NK-92 (cell line): ENCODE measurements around the gene HSPA12A.

ENCODE experiments used
- DNase-seq: peaks from one replicate; lab custom pipeline; 2025; ENCODE audit not compliant: unreplicated experiment; lab: John Stamatoyannopoulos, UW

The HSPA12A gene

GRCh38 chr10:116670706-116671105 lies 71.7 kb downstream of the HSPA12A start:
- DNase-seq: no peak

GRCh38 chr10:116669832-116670644 lies 72.3 kb downstream of the HSPA12A start:
- no peak for DNase-seq

- DNase-seq: no peak
Observed at GRCh38 chr10:116669080-116669479, 73.3 kb downstream of the HSPA12A start.

- DNase-seq: no peak
Observed at GRCh38 chr10:116668446-116668845, 73.9 kb downstream of the HSPA12A start.

- no peak for DNase-seq
Observed at GRCh38 chr10:116668018-116668417, 74.3 kb downstream of the HSPA12A start.

- DNase-seq: no peak
Observed at GRCh38 chr10:116667484-116667883, 74.9 kb downstream of the HSPA12A start.

GRCh38 chr10:116665541-116666125 lies 76.7 kb downstream of the HSPA12A start:
- no peak for DNase-seq

GRCh38 chr10:116664631-116665030 lies 77.7 kb downstream of the HSPA12A start:
- no peak for DNase-seq

- DNase-seq: no peak
Observed at GRCh38 chr10:116663342-116663741, 79.0 kb downstream of the HSPA12A start.

- no peak for DNase-seq
Observed at GRCh38 chr10:116660860-116661259, 81.5 kb downstream of the HSPA12A start.

GRCh38 chr10:116659049-116659670 lies 83.2 kb downstream of the HSPA12A start:
- DNase-seq: no peak

GRCh38 chr10:116657863-116658551 lies 84.4 kb downstream of the HSPA12A start:
- DNase-seq: no peak

- no peak for DNase-seq
Observed at GRCh38 chr10:116656044-116656443, 86.3 kb downstream of the HSPA12A start.

GRCh38 chr10:116655568-116655967 lies 86.8 kb downstream of the HSPA12A start:
- DNase-seq: no peak

- no peak for DNase-seq
Observed at GRCh38 chr10:116654816-116655215, 87.5 kb downstream of the HSPA12A start.

GRCh38 chr10:116653885-116654284 lies 88.5 kb downstream of the HSPA12A start:
- DNase-seq: no peak

- no peak for DNase-seq
Observed at GRCh38 chr10:116648903-116649302, 93.5 kb downstream of the HSPA12A start.

- DNase-seq: no peak
Observed at GRCh38 chr10:116646502-116646901, 95.9 kb downstream of the HSPA12A start.

- no peak for DNase-seq
Observed at GRCh38 chr10:116637830-116638229, 104.5 kb downstream of the HSPA12A start.

- DNase-seq: no peak
Observed at GRCh38 chr10:116636976-116637375, 105.4 kb downstream of the HSPA12A start.

- no peak for DNase-seq
Observed at GRCh38 chr10:116636385-116636784, 106.0 kb downstream of the HSPA12A start.
